Measurements from ENCODE around the gene FBXO7.

Gene FBXO7

GRCh38 chr22:32532820-32533128, 58.2 kb downstream of the FBXO7 start:
- no peak for DNase-seq

DNA sequence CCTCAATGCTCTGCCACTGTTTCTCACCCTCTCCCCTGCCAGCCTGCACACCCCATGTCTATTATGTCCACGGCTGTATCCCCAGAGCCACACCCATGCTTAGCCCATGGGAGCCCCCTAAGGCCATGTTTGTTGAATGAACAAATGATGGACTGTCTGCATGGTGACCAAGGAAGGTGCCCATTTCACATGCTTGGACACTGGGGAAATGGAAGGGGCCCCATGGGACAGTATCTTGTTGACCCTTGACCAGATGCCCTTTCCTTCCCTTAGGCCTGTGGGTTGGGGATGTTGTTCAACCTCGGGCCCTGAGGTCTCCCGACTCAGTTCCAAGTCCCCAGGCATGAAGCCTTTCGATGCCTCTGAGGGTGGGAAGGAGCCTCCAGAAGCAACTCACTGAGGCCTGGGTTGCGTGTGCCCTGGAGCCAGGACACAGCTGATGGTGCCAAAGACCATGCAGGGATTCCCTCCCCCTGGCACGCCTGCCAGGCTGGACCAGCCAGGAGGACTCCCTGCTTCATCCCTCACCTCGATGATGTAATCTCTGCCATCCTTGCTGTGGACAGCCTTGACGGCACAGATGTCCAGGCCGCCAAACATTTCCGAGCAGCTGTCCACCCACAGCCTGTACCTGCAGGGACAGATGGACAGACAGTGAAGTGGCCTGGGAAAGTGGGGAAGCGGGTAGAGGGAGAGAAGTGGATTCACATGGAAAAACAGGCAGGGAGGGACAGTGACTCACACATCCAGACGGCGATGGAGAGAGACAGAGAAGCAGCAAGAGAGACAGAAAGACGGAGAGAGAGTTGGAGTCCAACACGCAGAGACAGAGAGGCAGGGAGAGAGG, 58.9 kb downstream of the FBXO7 start:
- DNase-seq: no peak

- no peak for DNase-seq
These were observed 59.9 kb downstream of the FBXO7 start for GRCh38 chr22:32534252-32535235.

DNA sequence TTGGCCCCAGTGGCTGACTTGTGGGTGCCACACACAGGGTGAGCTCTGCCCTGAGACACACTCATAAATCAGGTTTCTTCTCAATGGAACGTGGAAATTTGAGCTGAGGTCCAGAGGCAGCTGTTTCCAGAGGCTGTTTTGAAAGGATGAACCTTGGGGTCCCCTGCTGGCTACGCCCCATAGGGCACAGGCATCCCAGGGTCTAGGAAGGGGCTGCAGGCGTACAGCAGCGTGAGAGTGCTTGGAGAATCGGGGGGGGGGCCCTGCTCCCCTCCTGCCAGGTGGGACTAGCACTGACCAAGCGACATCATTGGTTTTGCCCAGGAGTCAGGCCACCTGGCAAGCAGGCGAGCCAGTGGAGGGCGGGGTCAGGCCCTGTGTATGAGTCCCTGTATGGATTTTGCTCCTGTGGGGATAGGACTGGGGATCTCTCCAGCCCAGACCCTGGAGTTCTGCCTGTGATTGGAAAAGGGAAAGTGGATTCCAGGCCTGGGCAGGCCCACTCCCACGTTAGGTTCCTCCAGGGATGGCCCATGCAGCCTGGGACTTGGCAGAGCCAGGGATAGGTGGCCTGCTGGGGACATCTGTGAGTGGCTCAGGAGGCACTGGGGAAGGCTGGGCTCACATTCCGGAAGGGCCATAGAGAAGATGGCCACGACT, 61.0 kb downstream of the FBXO7 start:
- DNase-seq: no peak

- no peak for DNase-seq
These were observed 61.7 kb downstream of the FBXO7 start for GRCh38 chr22:32536352-32536751.

DNA sequence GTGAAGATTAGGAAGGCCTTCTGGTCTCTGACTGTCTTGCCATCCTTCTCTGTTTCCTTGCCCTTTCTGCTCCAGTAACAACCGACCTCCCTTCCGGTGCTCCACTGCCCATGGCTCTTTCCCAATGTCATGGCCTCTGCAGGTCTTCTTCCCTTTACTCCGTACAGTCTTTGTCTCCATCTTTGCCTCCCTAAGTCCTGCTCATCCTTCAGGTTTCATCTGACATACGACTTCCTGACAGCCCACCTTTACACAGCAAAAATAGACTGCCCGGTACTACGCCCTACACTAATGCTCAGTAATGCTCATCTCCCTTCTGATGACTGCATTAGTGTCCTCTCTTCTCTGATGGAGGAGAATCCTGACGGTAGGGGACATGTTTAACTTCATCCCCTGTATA, 63.9 kb downstream of the FBXO7 start:
- DNase-seq: no peak

DNA sequence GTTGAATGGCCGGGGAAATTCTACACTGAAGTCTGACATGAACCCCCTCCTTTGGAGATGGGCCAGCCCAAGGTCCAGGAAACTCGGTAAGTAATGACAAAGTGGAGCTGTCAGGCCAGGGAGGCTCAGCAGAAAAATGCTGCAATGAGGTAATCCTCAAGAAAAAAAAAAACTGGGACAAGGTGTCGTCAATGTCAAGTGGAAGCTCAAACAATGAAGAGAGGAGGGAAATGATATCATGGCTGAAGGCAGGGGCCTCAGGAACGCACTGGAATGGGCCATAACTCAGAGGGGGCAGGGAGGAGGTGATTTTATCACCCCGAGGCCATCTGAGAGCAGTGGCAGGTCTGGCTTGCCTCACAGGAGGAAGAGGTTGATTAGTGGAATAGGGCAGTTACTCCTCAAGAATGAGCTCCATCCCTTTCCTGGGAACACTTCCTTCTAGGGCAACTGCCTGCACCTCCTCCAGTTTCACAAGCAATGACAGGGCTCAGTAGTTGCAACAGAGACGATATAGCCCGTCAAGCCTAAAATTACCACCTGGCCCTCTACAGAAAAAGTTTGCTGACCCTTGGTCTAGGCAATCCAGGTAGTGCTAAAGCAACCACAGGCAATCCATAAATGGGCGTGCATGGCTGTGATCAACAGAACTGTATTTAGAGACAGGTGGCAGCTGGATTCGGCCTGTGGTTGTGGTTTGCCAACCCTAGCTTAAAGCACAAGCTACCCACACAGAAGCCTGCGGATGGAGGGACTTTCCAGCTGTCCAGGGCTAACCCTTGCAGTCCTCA, 65.2 kb downstream of the FBXO7 start:
- DNase-seq: no peak

DNA sequence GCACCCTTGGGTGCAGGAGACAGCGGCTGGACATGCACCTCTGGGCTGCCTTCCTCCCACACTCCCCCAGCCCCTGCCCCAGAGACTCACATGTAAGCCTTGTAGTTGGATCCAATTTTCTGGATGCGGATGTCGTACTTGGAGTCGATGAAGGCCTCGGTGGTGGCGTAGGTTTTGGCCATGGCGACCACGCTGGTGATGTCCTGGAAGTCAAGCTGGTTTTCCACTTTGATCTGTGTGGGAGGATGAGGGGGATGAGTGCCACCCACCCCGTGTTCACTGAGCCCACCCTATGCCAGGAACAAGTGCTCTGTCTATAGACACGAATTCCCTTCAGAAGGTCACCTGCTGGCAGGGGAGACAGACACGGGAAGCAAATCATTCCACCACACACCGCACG, 66.9 kb downstream of the FBXO7 start:
- DNase-seq: no peak

- DNase-seq: no peak
These were observed 67.6 kb downstream of the FBXO7 start for GRCh38 chr22:32542066-32542676.

GRCh38 chr22:32542677-32543357, 68.2 kb downstream of the FBXO7 start:
- DNase-seq: no peak

DNA sequence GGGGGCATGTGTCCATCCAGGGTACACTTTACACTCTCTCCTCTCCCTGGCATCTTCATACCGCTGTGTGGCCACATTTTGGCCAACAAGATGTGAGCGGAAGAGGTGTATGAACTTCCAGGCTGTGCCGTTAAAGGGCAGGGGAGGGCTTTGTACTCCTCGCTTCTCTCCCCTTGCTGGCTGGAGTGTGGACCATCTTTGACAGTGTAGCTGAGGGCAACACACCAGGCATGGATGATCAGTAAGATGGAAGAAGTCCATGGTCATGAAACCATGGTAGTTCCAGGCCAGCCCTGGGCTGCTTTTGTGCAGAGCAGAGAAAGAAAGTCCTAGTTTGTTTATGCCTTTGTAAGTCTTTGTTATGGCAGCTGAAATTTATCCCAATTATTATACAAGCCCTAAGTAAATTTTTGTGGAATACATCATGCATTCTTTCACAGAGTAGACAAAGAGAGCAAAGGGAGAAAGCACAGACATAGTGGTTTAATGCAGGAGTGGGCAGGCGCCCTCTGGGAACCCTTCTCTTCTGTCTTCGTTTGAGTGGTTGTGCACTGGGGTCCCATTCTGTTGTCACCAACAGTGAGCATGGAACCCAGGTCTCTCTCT, 70.4 kb downstream of the FBXO7 start:
- no peak for DNase-seq

DNA sequence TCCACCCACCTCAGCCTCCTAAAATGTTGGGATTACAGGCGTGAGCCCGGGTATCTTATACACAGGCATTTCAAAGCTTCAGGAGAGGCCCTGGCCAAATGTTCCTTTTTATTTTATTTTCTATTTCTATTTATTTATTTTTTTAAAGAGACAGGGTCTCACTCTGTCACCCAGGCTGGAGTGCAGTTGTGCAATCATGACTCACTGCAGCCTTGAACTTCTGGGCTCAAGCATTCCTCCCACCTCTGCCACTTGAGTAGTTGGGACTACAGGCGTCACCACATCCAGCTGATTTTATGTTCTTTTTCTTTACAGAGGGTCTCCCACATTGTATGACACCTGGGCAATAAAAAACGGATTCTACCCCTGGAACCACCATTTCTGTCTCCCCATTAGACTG, 71.2 kb downstream of the FBXO7 start:
- DNase-seq: no peak

DNA sequence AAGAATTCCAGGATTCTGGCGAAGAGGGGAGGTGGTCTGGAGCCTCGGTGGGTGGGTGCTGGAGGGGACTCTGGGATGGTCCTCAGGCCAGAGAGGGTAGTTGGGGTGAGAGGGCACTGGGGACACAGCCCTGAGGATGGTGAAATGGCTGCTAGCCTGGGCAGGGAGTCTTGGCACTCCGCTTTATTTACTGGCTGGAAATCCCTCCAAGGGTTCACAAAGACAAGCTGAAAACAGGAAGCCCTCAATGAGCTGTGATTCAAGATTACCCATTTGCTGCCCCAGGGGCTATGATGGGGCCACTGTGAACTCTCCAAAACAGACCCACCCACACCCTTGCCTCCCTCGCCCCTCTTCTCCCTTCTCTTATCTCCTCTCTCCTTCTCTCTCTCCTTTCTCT, 71.9 kb downstream of the FBXO7 start:
- no peak for DNase-seq

DNA sequence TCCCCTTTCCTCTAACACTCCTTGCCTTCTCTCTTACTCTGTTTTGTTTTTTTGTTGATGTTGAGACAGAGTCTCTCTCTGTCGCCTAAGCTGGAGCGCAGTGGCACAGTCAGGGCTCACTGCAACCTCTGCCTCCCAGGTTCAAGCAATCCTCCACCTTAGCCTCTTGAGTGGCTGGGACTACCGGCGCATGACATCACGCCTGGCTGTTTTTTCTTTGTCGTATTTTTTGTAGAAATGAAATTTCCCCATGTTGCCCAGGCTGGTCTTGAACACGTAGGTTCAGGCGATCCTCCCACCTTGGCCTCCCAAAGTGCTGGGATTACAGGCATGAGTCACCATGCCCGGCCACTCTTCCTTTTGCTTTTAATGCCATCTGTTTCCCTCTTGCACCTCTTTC, 72.3 kb downstream of the FBXO7 start:
- no peak for DNase-seq

DNA sequence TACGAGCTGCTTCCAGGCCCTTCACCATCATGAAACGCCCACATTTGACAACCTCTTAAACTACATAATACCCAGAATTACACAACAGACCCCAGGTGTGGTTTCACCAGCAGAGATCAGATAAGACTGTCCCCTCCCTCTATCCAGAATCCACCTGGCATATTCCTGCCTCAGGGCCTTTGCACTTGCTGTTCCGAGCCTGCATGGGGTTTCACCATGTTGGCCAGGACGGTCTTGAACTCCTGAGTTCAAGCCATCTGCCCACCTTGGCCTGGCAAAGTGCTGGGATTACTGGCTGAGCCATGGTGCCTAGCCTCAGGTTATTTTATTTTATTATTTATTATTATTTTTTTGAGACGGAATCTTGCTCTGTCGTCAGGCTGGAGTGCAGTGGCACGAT, 73.4 kb downstream of the FBXO7 start:
- no peak for DNase-seq

All from NCI-H2081 treated with DMSO at 0.1 percent for 48 hours (cell line).